A549 (cell line): ENCODE results near the gene PCNX3. TPM values are rescaled to one million over a fixed set of nuclear protein-coding genes. Genes with fewer than 3 reads are reported as not detected.

ENCODE experiments used
- ATAC-seq, 2 experiments: fragments of 200-7000 bp in 1 of 2; fragments of >200 bp in 1 of 2; cut with Nextera tagmentation in 1 of 2; cut with Tn5 transposase in 1 of 2; 3 replicates each; pipeline versions ENCODE4 v1.8.0 to v1.9.1; 2018 to 2020; ENCODE audit warnings: mild to moderate bottlenecking in 1 of 2, moderate library complexity in 1 of 2
- CTCF ChIA-PET: fragments of 300-600 bp; sonication (Branson Sonifier 250); formaldehyde crosslinking; extraction: SDS; loops from one replicate; lab custom pipeline; 2021; ENCODE audit warnings: antibody characterized with exemption, inconsistent platforms; lab: Yijun Ruan, JAX
- POLR2A ChIA-PET: fragments of 350-600 bp; formaldehyde crosslinking; extraction: SDS; loops from one replicate; lab custom pipeline; 2021; ENCODE audit warnings: antibody characterized with exemption, inconsistent platforms; lab: Yijun Ruan, JAX
- DNase-seq, 2 experiments: peaks; one replicate each; pipeline versions ENCODE4 v3.0.0 to v3.0.0-alpha.2; 2011 to 2016; ENCODE audit warnings: low read depth in 1 of 2, low spot score in 1 of 2
- FAIRE-seq: peaks from 2 replicates; lab custom pipeline; 2011; peaks lifted over from hg19 to GRCh38; lab: Jason Lieb, UNC
- H3K27ac ChIP-seq, 2 experiments: fragments of >200 bp; sonication (Bioruptor Twin); formaldehyde crosslinking; 3 replicates each; pipeline ENCODE4 v1.5.1; 2016 to 2017
- H3K4me1 ChIP-seq: fragments of >200 bp; sonication (Bioruptor Twin); formaldehyde crosslinking; 3 replicates; pipeline ENCODE4 v1.6.1; 2016
- H3K4me2 ChIP-seq: fragments of >200 bp; sonication (Bioruptor Twin); formaldehyde crosslinking; 3 replicates; pipeline ENCODE4 v1.6.1; 2016
- H3K4me3 ChIP-seq: fragments of >200 bp; sonication (Bioruptor Twin); formaldehyde crosslinking; 3 replicates; pipeline ENCODE4 v1.5.1; 2016
- H3K9me3 ChIP-seq: fragments of >200 bp; sonication (Bioruptor Twin); formaldehyde crosslinking; 3 replicates; pipeline ENCODE4 v1.6.1; 2016
- CEBPB ChIP-seq, 2 experiments: fragments of >200 bp in 1 of 2; sonication (Bioruptor Twin) in 1 of 2; formaldehyde crosslinking in 1 of 2; IDR thresholded peaks; 2 replicates each; pipeline ENCODE4 v1.6.1; 2012 to 2016
- EHMT2 ChIP-seq: fragments of 200-600 bp; sonication (generic); IDR thresholded peaks from 2 replicates; pipeline ENCODE4 v1.6.1; 2016; ENCODE audit warnings: antibody characterized with exemption, low read depth, mild to moderate bottlenecking, moderate library complexity
- FOSB ChIP-seq: fragments of 250-450 bp; sonication (Bioruptor Pico); IDR thresholded peaks from 2 replicates; pipeline ENCODE4 v1.5.0; 2020; ENCODE audit warnings: mild to moderate bottlenecking, moderate library complexity
- GATA3 ChIP-seq: IDR thresholded peaks from 2 replicates; pipeline ENCODE4 v1.6.1; 2012; ENCODE audit warnings: borderline replicate concordance
- HDAC2 ChIP-seq: fragments of 200-600 bp; sonication (generic); IDR thresholded peaks from 2 replicates; pipeline ENCODE4 v1.6.1; 2016
- HEYL ChIP-seq: fragments of 250-450 bp; sonication (Bioruptor Pico); IDR thresholded peaks from 2 replicates; pipeline ENCODE4 v1.8.0; 2021; ENCODE audit warnings: mild to moderate bottlenecking, moderate library complexity
- HOXA7 ChIP-seq: fragments of 250-450 bp; sonication (Bioruptor Pico); IDR thresholded peaks from 2 replicates; pipeline ENCODE4 v1.5.0; 2020; ENCODE audit warnings: mild to moderate bottlenecking, moderate library complexity
- HOXB5 ChIP-seq: fragments of 250-450 bp; sonication (Bioruptor Pico); IDR thresholded peaks from 2 replicates; pipeline ENCODE4 v1.5.0; 2020; ENCODE audit warnings: mild to moderate bottlenecking, moderate library complexity
- KDM1A ChIP-seq: fragments of 200-600 bp; sonication (generic); IDR thresholded peaks from 2 replicates; pipeline ENCODE4 v1.6.1; 2016; ENCODE audit warnings: low read depth, mild to moderate bottlenecking
- KDM5A ChIP-seq: fragments of 200-600 bp; sonication (generic); IDR thresholded peaks from 2 replicates; pipeline ENCODE4 v1.6.1; 2016; ENCODE audit warnings: antibody characterized with exemption, mild to moderate bottlenecking
- MAFK ChIP-seq: fragments of 450-650 bp; IDR thresholded peaks from 2 replicates; pipeline ENCODE4 v1.6.1; 2014; ENCODE audit not compliant: partially characterized antibody
- MYC ChIP-seq: IDR thresholded peaks from 2 replicates; pipeline ENCODE4 v1.6.1; 2012; ENCODE audit warnings: mild to moderate bottlenecking, inconsistent platforms, low read length, improper control_type of control experiment, borderline replicate concordance
- NPAS2 ChIP-seq: fragments of 250-450 bp; sonication (Bioruptor Pico); IDR thresholded peaks from 2 replicates; pipeline ENCODE4 v1.8.0; 2022; ENCODE audit warnings: mild to moderate bottlenecking, moderate library complexity, borderline replicate concordance
- NR3C1 ChIP-seq: fragments of >200 bp; sonication (Bioruptor Twin); formaldehyde crosslinking; IDR thresholded peaks from 3 replicates; pipeline ENCODE4 v1.6.1; 2017
- POLR2A ChIP-seq: IDR thresholded peaks from 2 replicates; pipeline ENCODE4 v1.6.1; 2012; ENCODE audit warnings: mild to moderate bottlenecking, low read length
- POLR2AphosphoS2 ChIP-seq: conservative IDR thresholded peaks from 2 replicates; pipeline ENCODE4 v1.6.1; 2012; ENCODE audit warnings: low read length, improper control_type of control experiment, inconsistent platforms
- RCOR1 ChIP-seq: fragments of 150-350 bp; IDR thresholded peaks from 2 replicates; pipeline ENCODE4 v1.6.1; 2014; ENCODE audit warnings: antibody characterized with exemption, low read length, low read depth
- SREBF2 ChIP-seq: fragments of 450-650 bp; IDR thresholded peaks from 2 replicates; pipeline ENCODE4 v1.6.1; 2014; ENCODE audit warnings: mild to moderate bottlenecking, moderate library complexity
- TP53 ChIP-seq: fragments of 250-450 bp; sonication (Bioruptor Pico); IDR thresholded peaks from 2 replicates; pipeline ENCODE4 v1.5.0; 2021; ENCODE audit warnings: mild to moderate bottlenecking, moderate library complexity
- WGBS: methylation state at CpG from one replicate; pipeline ENCODE4 v1.1.6; 2017; ENCODE audit errors: missing lambda C conversion rate; 5-methylcytosine and 5-hydroxymethylcytosine counted together
- polyA plus RNA-seq, 4 experiments: library from polyadenylated mRNA; depleted of rRNA in 3 of 4; stranded (reverse); fragments of >200 nt; fragmentation: RNase III in 1 of 4; extraction: RNeasy Plus Mini Kit Qiagen cat#74134 plus additional on column Dnase treatment in 1 of 4; gene quantifications; 2 replicates in 3 of 4; 3 replicates in 1 of 4; pipeline ENCODE4 v1.2.3, GENCODE V29; 2011 to 2017
- TF ChIP-seq, protein P1 (sequence below): fragments of 450-650 bp; IDR thresholded peaks from 2 replicates; pipeline ENCODE4 v1.6.1; 2014; ENCODE audit warnings: antibody characterized with exemption
- TF ChIP-seq, protein P2 (sequence below): fragments of 200-600 bp; sonication (generic); IDR thresholded peaks from 2 replicates; pipeline ENCODE4 v1.6.1; 2016; ENCODE audit warnings: antibody characterized with exemption, mild to moderate bottlenecking, moderate library complexity
- TF ChIP-seq, protein P3 (sequence below): fragments of 250-450 bp; sonication (Bioruptor Pico); IDR thresholded peaks from 2 replicates; pipeline ENCODE4 v1.5.0; 2021; ENCODE audit warnings: mild to moderate bottlenecking, moderate library complexity, borderline replicate concordance
- TF ChIP-seq, protein P4 (sequence below): fragments of >200 bp; sonication (Bioruptor Twin); formaldehyde crosslinking; IDR thresholded peaks from 2 replicates; pipeline ENCODE4 v1.6.1; 2016
- TF ChIP-seq, protein P5 (sequence below): fragments of 150-350 bp; IDR thresholded peaks from 2 replicates; pipeline ENCODE4 v1.6.1; 2014; ENCODE audit warnings: low read depth, mild to moderate bottlenecking, low read length
- TF ChIP-seq, protein P6 (sequence below): IDR thresholded peaks from 2 replicates; pipeline ENCODE4 v1.6.1; 2012
- TF ChIP-seq, protein P7 (sequence below): fragments of 250-450 bp; sonication (Bioruptor Pico); IDR thresholded peaks from 2 replicates; pipeline ENCODE4 v1.5.0; 2020; ENCODE audit warnings: low read depth, mild to moderate bottlenecking, moderate library complexity
- TF ChIP-seq, protein P8 (sequence below): IDR thresholded peaks from 2 replicates; pipeline ENCODE4 v1.6.1; 2012; ENCODE audit warnings: low read depth, borderline replicate concordance

PCNX3 gene
- polyA plus RNA-seq, 2 of the 4 experiments (the other 2 are of a cell fraction), result 14.2 to 29.7 TPM

DNA sequence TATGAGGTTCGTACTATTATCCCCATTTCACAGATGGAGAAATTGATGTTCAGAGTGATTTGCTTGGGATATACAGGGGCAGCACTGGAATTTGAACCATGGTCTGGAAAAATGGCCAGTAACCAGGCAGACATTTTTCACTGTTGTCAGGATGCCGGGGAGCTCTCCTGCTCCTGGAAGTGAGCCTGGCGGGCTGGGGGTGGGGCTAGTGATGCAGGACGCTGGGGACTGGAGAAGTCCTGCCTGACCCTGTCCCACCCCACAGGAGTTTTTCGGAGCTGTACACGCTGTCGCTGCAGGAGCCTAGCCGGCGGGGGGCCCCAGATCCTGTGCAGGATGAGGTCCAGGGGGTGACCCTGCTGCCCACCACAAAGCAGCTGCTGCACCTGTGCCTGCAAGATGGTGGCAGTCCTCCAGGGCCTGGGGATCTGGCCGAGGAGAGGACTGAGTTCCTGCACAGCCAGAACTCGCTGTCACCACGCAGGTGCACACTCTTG is 33.5 kb downstream of the PCNX3 start:
- H3K27ac ChIP-seq, result no peak overlapping the region
- WGBS, result 92% methylated on average over 12 of the region's 12 CpGs

DNA sequence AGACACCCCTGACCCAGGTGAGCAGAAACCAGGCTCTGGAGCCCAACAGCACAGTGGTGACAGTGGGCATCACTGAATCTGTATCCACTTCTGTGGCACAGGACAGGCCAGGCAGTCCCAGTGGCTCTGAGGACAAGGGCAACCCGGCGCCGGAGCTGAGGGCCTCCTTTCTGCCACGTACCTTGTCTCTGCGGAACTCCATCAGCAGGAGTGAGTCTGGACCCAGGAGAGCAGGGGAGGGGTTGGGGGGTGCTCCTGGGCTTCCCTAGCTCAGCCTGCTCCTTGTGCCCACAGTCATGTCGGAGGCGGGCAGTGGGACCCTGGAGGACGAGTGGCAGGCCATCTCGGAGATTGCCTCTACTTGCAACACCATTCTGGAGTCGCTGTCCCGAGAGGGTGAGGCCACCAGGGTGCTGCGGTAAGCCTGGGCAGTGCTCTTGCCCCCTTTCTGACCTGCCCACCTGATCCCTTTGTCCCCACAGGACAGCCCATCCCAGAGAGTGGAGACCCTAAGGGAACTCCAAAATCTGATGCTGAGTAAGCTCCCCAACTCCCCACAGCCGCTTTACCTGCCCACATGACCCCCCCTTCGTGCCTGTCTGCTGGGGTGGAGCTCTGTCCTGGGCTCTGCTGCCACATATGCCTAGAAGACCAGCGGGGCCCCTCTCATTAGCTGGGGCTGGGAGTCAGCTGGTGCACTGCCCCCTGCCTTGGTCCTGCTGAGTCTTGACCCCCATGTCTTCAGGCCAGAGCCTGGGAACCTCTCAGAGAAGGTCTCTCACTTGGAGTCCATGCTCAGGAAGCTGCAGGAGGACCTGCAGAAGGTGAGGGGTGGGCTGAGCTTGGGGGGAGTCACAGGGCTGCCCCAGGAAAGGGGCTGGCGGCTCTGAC is 34.3 kb downstream of the PCNX3 start:
- FAIRE-seq, result no peak
- Histone ChIP-seq H3K9me3 (no peaks in the 10 kb centered on the region), H3K4me1 (peaks cover 17% of the 10 kb centered on the region), H3K27ac (no peak overlapping the region), H3K4me2 (no peak overlapping the region), H3K4me3 (no peak overlapping the region)
- ChIA-PET POLR2A (interaction anchor here (1.4 kb wide), 1 partner anchor 13 kb away, joined by 4 read pairs; no protein-coding TSS in a partner anchor), CTCF (interaction anchor here (1.0 to 3.6 kb wide), 4 partner anchors 24 to 169 kb away, joined by 3 to 16 read pairs (median 4); no protein-coding TSS in a partner anchor)
- ATAC-seq, result no peak
- 80% methylated on average over 7 of the region's 16 CpGs for WGBS
- DNase-seq, result no peak
- TF ChIP-seq, protein P1, sequence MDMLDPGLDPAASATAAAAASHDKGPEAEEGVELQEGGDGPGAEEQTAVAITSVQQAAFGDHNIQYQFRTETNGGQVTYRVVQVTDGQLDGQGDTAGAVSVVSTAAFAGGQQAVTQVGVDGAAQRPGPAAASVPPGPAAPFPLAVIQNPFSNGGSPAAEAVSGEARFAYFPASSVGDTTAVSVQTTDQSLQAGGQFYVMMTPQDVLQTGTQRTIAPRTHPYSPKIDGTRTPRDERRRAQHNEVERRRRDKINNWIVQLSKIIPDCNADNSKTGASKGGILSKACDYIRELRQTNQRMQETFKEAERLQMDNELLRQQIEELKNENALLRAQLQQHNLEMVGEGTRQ, result no peak
- TF ChIP-seq, protein P2, sequence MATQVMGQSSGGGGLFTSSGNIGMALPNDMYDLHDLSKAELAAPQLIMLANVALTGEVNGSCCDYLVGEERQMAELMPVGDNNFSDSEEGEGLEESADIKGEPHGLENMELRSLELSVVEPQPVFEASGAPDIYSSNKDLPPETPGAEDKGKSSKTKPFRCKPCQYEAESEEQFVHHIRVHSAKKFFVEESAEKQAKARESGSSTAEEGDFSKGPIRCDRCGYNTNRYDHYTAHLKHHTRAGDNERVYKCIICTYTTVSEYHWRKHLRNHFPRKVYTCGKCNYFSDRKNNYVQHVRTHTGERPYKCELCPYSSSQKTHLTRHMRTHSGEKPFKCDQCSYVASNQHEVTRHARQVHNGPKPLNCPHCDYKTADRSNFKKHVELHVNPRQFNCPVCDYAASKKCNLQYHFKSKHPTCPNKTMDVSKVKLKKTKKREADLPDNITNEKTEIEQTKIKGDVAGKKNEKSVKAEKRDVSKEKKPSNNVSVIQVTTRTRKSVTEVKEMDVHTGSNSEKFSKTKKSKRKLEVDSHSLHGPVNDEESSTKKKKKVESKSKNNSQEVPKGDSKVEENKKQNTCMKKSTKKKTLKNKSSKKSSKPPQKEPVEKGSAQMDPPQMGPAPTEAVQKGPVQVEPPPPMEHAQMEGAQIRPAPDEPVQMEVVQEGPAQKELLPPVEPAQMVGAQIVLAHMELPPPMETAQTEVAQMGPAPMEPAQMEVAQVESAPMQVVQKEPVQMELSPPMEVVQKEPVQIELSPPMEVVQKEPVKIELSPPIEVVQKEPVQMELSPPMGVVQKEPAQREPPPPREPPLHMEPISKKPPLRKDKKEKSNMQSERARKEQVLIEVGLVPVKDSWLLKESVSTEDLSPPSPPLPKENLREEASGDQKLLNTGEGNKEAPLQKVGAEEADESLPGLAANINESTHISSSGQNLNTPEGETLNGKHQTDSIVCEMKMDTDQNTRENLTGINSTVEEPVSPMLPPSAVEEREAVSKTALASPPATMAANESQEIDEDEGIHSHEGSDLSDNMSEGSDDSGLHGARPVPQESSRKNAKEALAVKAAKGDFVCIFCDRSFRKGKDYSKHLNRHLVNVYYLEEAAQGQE, result no peak
- TF ChIP-seq, protein P3, sequence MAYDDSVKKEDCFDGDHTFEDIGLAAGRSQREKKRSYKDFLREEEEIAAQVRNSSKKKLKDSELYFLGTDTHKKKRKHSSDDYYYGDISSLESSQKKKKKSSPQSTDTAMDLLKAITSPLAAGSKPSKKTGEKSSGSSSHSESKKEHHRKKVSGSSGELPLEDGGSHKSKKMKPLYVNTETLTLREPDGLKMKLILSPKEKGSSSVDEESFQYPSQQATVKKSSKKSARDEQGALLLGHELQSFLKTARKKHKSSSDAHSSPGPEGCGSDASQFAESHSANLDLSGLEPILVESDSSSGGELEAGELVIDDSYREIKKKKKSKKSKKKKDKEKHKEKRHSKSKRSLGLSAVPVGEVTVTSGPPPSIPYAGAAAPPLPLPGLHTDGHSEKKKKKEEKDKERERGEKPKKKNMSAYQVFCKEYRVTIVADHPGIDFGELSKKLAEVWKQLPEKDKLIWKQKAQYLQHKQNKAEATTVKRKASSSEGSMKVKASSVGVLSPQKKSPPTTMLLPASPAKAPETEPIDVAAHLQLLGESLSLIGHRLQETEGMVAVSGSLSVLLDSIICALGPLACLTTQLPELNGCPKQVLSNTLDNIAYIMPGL (CRISPR knock-in tag), result no peak
- TF ChIP-seq SREBF2, result no peak
- TF ChIP-seq TP53 (CRISPR knock-in tag), result no peak
- no peak for TF ChIP-seq KDM1A
- no peak for TF ChIP-seq CEBPB (IDR thresholded peaks at IDR 0.05)
- no peak for TF ChIP-seq HDAC2
- no peak for TF ChIP-seq NR3C1
- TF ChIP-seq HOXB5 (CRISPR knock-in tag), result no peak
- TF ChIP-seq, protein P4, sequence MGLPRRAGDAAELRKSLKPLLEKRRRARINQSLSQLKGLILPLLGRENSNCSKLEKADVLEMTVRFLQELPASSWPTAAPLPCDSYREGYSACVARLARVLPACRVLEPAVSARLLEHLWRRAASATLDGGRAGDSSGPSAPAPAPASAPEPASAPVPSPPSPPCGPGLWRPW, result no peak
- TF ChIP-seq, protein P5, sequence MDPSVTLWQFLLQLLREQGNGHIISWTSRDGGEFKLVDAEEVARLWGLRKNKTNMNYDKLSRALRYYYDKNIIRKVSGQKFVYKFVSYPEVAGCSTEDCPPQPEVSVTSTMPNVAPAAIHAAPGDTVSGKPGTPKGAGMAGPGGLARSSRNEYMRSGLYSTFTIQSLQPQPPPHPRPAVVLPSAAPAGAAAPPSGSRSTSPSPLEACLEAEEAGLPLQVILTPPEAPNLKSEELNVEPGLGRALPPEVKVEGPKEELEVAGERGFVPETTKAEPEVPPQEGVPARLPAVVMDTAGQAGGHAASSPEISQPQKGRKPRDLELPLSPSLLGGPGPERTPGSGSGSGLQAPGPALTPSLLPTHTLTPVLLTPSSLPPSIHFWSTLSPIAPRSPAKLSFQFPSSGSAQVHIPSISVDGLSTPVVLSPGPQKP, result no peak
- TF ChIP-seq EHMT2, result no peak
- no peak for TF ChIP-seq POLR2AphosphoS2
- TF ChIP-seq, protein P6, sequence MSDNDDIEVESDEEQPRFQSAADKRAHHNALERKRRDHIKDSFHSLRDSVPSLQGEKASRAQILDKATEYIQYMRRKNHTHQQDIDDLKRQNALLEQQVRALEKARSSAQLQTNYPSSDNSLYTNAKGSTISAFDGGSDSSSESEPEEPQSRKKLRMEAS, result no peak
- TF ChIP-seq, protein P7, sequence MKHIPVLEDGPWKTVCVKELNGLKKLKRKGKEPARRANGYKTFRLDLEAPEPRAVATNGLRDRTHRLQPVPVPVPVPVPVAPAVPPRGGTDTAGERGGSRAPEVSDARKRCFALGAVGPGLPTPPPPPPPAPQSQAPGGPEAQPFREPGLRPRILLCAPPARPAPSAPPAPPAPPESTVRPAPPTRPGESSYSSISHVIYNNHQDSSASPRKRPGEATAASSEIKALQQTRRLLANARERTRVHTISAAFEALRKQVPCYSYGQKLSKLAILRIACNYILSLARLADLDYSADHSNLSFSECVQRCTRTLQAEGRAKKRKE (CRISPR knock-in tag), result no peak
- TF ChIP-seq MYC, result no peak

More for the DNA sequence above, 33.5 kb downstream of the PCNX3 start:
- ChIA-PET CTCF (interaction anchor here (0.5 to 3.6 kb wide), 6 partner anchors 11 to 169 kb away, joined by 3 to 16 read pairs (median 4); partner anchors contain the start of gene SIPA1), POLR2A (interaction anchor here (0.6 kb wide), 1 partner anchor 13 kb away, joined by 3 read pairs; no protein-coding TSS in a partner anchor)
- ATAC-seq, result no peak
- no peak for DNase-seq
- Histone ChIP-seq H3K9me3 (no peaks in the 10 kb centered on the region), H3K4me3 (no peak overlapping the region), H3K4me1 (peaks cover 19% of the 10 kb centered on the region), H3K4me2 (no peak overlapping the region)
- no peak for FAIRE-seq
- TF ChIP-seq NPAS2 (CRISPR knock-in tag) (no peak), HOXA7 (CRISPR knock-in tag) (no peak), HEYL (CRISPR knock-in tag) (no peak), RCOR1 (no peak), GATA3 (no peak), KDM5A (no peak), MAFK (no peak), POLR2AphosphoS2 (no peak), FOSB (CRISPR knock-in tag) (no peak), POLR2A (no peak), HDAC2 (no peak)
- TF ChIP-seq, protein P8, sequence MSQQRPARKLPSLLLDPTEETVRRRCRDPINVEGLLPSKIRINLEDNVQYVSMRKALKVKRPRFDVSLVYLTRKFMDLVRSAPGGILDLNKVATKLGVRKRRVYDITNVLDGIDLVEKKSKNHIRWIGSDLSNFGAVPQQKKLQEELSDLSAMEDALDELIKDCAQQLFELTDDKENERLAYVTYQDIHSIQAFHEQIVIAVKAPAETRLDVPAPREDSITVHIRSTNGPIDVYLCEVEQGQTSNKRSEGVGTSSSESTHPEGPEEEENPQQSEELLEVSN, result no peak
- TF ChIP-seq, protein P6, result no peak
- TF ChIP-seq, protein P4, result no peak
- TF ChIP-seq, all 56 proteins: peak for 0
